Esophagus squamous epithelium (tissue), 5 donors: ENCODE data around the gene C6orf62. TPM values are rescaled to one million over a fixed set of nuclear protein-coding genes. Genes with fewer than 3 reads are reported as not detected.
"Not testable (repeated sequence)": the region's sequence is repeated elsewhere in the genome, so short reads cannot be mapped to it uniquely, and the experiment has no call there.

ENCODE experiments used
- DNase-seq: peaks from one replicate; lab custom pipeline; 2025; lab: John Stamatoyannopoulos, UW
- H3K27ac ChIP-seq, 4 donors: fragments of 200-600 bp; sonication (generic); one replicate each; pipeline ENCODE4 v1.5.1; 2016 to 2019; ENCODE audit warnings: mild to moderate bottlenecking in 1 of 4
- H3K27me3 ChIP-seq, 4 donors: fragments of 200-600 bp; sonication (generic); 1 replicate in 3 of 4; 2 replicates in 1 of 4; pipeline versions ENCODE4 v1.5.1 to v1.6.0; 2017 to 2021; ENCODE audit warnings: antibody characterized with exemption in 1 of 4
- H3K36me3 ChIP-seq, 3 donors: fragments of 200-600 bp; sonication (generic); one replicate each; pipeline ENCODE4 v1.5.1; 2016 to 2019
- H3K4me1 ChIP-seq, 3 donors: fragments of 200-600 bp; sonication (generic); one replicate each; pipeline ENCODE4 v1.5.1; 2017 to 2019
- H3K4me3 ChIP-seq, 4 donors: fragments of 200-600 bp; sonication (generic); 1 replicate in 3 of 4; 2 replicates in 1 of 4; pipeline ENCODE4 v1.5.1; 2016 to 2019; ENCODE audit warnings: mild to moderate bottlenecking in 2 of 4, moderate library complexity in 1 of 4
- H3K9me3 ChIP-seq, 3 donors: fragments of 200-600 bp; sonication (generic); one replicate each; pipeline ENCODE4 v1.5.1; 2016 to 2019
- CTCF ChIP-seq, 6 experiments: fragments of 450-650 bp in 4 of 6; fragments of 200-600 bp in 2 of 6; sonication (generic) in 2 of 6; IDR thresholded peaks; one replicate each; pipeline ENCODE4 v1.5.1; 2016 to 2019; ENCODE audit warnings: antibody characterized with exemption in 6 of 6, mild to moderate bottlenecking in 4 of 6, moderate library complexity in 4 of 6
- POLR2A ChIP-seq, 4 donors: fragments of 450-650 bp; IDR thresholded peaks; one replicate each; pipeline ENCODE4 v1.6.1; 2017; ENCODE audit warnings: antibody characterized with exemption in 4 of 4, mild to moderate bottlenecking in 4 of 4, moderate library complexity in 3 of 4
- WGBS, 2 donors: methylation state at CpG; one replicate each; pipeline ENCODE4 v1.1.5; 2018; 5-methylcytosine and 5-hydroxymethylcytosine counted together
- intact Hi-C: fragments of 100-400 bp; cut with DNase I; formaldehyde crosslinking; loops from one replicate; pipeline ENCODE4 v1.15.0; 2022
- total RNA-seq, 4 donors: library from RNA; depleted of rRNA; stranded (reverse); fragments of >200 nt; gene quantifications; one replicate each; pipeline ENCODE4 v1.1.0, GENCODE V29; 2016
- donor health status: DM: yes; HTN: yes; CAD: no.

The C6orf62 gene
- total RNA-seq, 4 donors from 2014 or later, result 38.5 to 82.9 (median 54.8) TPM

- no peak overlapping the region for H3K27ac ChIP-seq
- no peaks in the 10 kb centered on the region for H3K27me3 ChIP-seq
- no peak for TF ChIP-seq CTCF (IDR thresholded peaks at IDR 0.05)
- TF ChIP-seq POLR2A (IDR thresholded peaks at IDR 0.05), result no peak
- peaks cover 0 to 2% (median 0%) of the 10 kb centered on the region in 3 donors for H3K4me1 ChIP-seq
- H3K9me3 ChIP-seq, result peaks cover 0 to 14% (median 0%) of the 10 kb centered on the region in 3 donors
- H3K36me3 ChIP-seq, result no peaks in the 10 kb centered on the region
- DNase-seq, result no peak
- no peak overlapping the region for H3K4me3 ChIP-seq
- whole genome bisulfite sequencing, 2 donors, result 68 to 80% methylated on average over 2 of the region's 2 CpGs
- intact Hi-C loops, result no loop called here
Observed at GRCh38 chr6:24673625-24674024, 45.3 kb downstream of the C6orf62 start.

GRCh38 chr6:24672620-24673182 is 46.3 kb downstream of the C6orf62 start:
- TF ChIP-seq POLR2A (IDR thresholded peaks at IDR 0.05), result no peak
- no peak for TF ChIP-seq CTCF (IDR thresholded peaks at IDR 0.05)
- WGBS, 2 donors, result 82 to 87% methylated on average over 6 of the region's 6 CpGs
- Histone ChIP-seq H3K36me3 (no peaks in the 10 kb centered on the region), H3K27ac (no peak overlapping the region), H3K4me3 (no peak overlapping the region), H3K4me1 (peaks cover 3 to 11% (median 8%) of the 10 kb centered on the region in 3 donors), H3K9me3 (peaks cover 0 to 14% (median 0%) of the 10 kb centered on the region in 3 donors), H3K27me3 (no peaks in the 10 kb centered on the region)
- intact Hi-C loops, result no loop called here
- DNase-seq, result no peak

- Histone ChIP-seq H3K4me1 (peaks cover 4 to 16% (median 9%) of the 10 kb centered on the region in 3 donors), H3K9me3 (peaks cover 0 to 14% (median 0%) of the 10 kb centered on the region in 3 donors)
- intact Hi-C loops, H3K27ac ChIP-seq, DNase-seq, H3K27me3 ChIP-seq, H3K36me3 ChIP-seq, H3K4me3 ChIP-seq: not testable (repeated sequence)
- WGBS, 2 donors, result 92 to 98% methylated on average over 4 of the region's 4 CpGs
Observed at GRCh38 chr6:24671077-24671476, 47.9 kb downstream of the C6orf62 start.

GRCh38 chr6:24670492-24670891 is 48.5 kb downstream of the C6orf62 start:
- intact Hi-C loops, H3K27me3 ChIP-seq: not testable (repeated sequence)
- peaks cover 0 to 14% (median 0%) of the 10 kb centered on the region in 3 donors for H3K9me3 ChIP-seq

GRCh38 chr6:24668997-24669361 is 50.0 kb downstream of the C6orf62 start:
- 88 to 96% methylated on average over 9 of the region's 9 CpGs for WGBS, 2 donors
- TF ChIP-seq CTCF (IDR thresholded peaks at IDR 0.05), result no peak
- no peak for TF ChIP-seq POLR2A (IDR thresholded peaks at IDR 0.05)
- peaks cover 4 to 35% (median 19%) of the 10 kb centered on the region in 3 donors for H3K4me1 ChIP-seq
- peaks cover 0 to 8% (median 0%) of the 10 kb centered on the region in 3 donors for H3K9me3 ChIP-seq
- intact Hi-C loops, result no loop called here
- H3K4me3 ChIP-seq, result no peak overlapping the region
- no peak overlapping the region for H3K27ac ChIP-seq
- no peak for DNase-seq
- peaks cover 0 to 10% (median 0%) of the 10 kb centered on the region in 3 donors for H3K36me3 ChIP-seq
- no peaks in the 10 kb centered on the region for H3K27me3 ChIP-seq

More at GRCh38 chr6:24670492-24670891, 48.5 kb downstream of the C6orf62 start:
- H3K4me3 ChIP-seq, H3K27ac ChIP-seq, H3K36me3 ChIP-seq, DNase-seq: not testable (repeated sequence)
- H3K4me1 ChIP-seq, result peaks cover 4 to 22% (median 13%) of the 10 kb centered on the region in 3 donors

- peak overlapping the region in 2 of 4 donors; percentile 69 to 75 for H3K4me3 ChIP-seq
- intact Hi-C loops, H3K9me3 ChIP-seq, H3K27me3 ChIP-seq, DNase-seq: not testable (repeated sequence)
- H3K36me3 ChIP-seq, result peaks cover 0 to 17% (median 0%) of the 10 kb centered on the region in 3 donors
- peak overlapping the region in 1 of 4 donors; percentile 90 for H3K27ac ChIP-seq
- peaks cover 4 to 35% (median 19%) of the 10 kb centered on the region in 3 donors for H3K4me1 ChIP-seq
- WGBS, 2 donors, result 94 to 96% methylated on average over 18 of the region's 18 CpGs
Observed at GRCh38 chr6:24668066-24668996, 50.6 kb downstream of the C6orf62 start.
